ENCODE data around the gene OTOF. TPM values are rescaled to one million over a fixed set of nuclear protein-coding genes. Genes with fewer than 3 reads are reported as not detected.

Gene OTOF
- total and polyA plus RNA-seq, 2 of the 4 experiments (the other 2 are of a cell fraction), result 0.03 TPM; not detected in 1

GRCh38 chr2:26432363-26432762 lies 45.6 kb downstream of the OTOF start:
- Histone ChIP-seq H3K79me1 (ENCODE audit: low read depth in 1 of 2, low read length in 2 of 2) (no peaks in the 10 kb centered on the region), H3K56ac (ENCODE audit: extremely low read depth, insufficient read depth, low read length) (no peak overlapping the region), H3K36me3 (ENCODE audit: control insufficient read depth, insufficient read depth, low read length) (no peaks in the 10 kb centered on the region), H4K8ac (ENCODE audit: low read depth in 2 of 2, low read length in 2 of 2) (no peak overlapping the region), H3K27me3 (ENCODE audit: control insufficient read depth, insufficient read depth, low read length) (peaks cover 17% of the 10 kb centered on the region), H4K5ac (ENCODE audit: low read depth, low read length) (no peak overlapping the region), H3K9me3 (ENCODE audit: control insufficient read depth, insufficient read depth, low read length) (no peaks in the 10 kb centered on the region), H3K4ac (ENCODE audit: low read depth, low read length) (no peak overlapping the region), H3K23ac (ENCODE audit: low read depth, low read length) (no peak overlapping the region), H3K27ac (ENCODE audit: insufficient read depth, low read length) (no peak overlapping the region), H2BK120ac (ENCODE audit: low read depth, low read length) (no peak overlapping the region), H2AK9ac (replicated peaks; ENCODE audit: low read depth, low read length, poor library complexity) (no peak overlapping the region), H4K91ac (ENCODE audit: insufficient read depth, low read depth, low read length) (no peak overlapping the region), H3K9me1 (ENCODE audit: insufficient read depth, low read length) (no peaks in the 10 kb centered on the region), H3K4me1 (ENCODE audit: control insufficient read depth, insufficient read depth, low read length) (no peaks in the 10 kb centered on the region), H2BK5ac (ENCODE audit: low read depth, low read length, poor library complexity, severe bottlenecking) (no peak overlapping the region), H3K4me2 (ENCODE audit: low read depth, low read length) (no peak overlapping the region), H2BK15ac (ENCODE audit: low read depth, low read length) (no peak overlapping the region), H3K14ac (replicated peaks; ENCODE audit: low read depth, low read length) (no peak overlapping the region), H3K4me3 (ENCODE audit: insufficient read depth, low read depth, low read length) (no peak overlapping the region), H2AFZ (replicated peaks; ENCODE audit: low read length, poor library complexity) (no peak overlapping the region), H3K18ac (ENCODE audit: low read depth, low read length) (no peak overlapping the region), H4K20me1 (ENCODE audit: insufficient read depth, low read length) (no peaks in the 10 kb centered on the region), H2BK20ac (ENCODE audit: low read depth, low read length) (no peak overlapping the region), H3K9ac (ENCODE audit: low read depth, low read length) (no peak overlapping the region), H2AK5ac (ENCODE audit: low read depth, low read length) (no peak overlapping the region)
- POLR2A ChIA-PET (ENCODE audit: unreplicated experiment), result interaction anchor here (0.5 kb wide), 1 partner anchor 18 kb away, joined by 3 read pairs; no protein-coding TSS in a partner anchor
- intact Hi-C loops (cut with micrococcal nuclease) (no loop called here), in situ Hi-C loops (cut with MboI; ENCODE audit: low sequenced_read_pairs) (no loop called here), dilution Hi-C loops (cut with HindIII; ENCODE audit: low sequenced_read_pairs, unreplicated experiment) (no loop called here)
- CTCF ChIA-PET, result interaction anchor here (0.6 kb wide), 1 partner anchor 371 kb away, joined by 3 read pairs; no protein-coding TSS in a partner anchor
- ATAC-seq (ENCODE audit: low read depth) (no peak), DNase-seq (no peak)
- no peak for TF ChIP-seq POLR2A (IDR thresholded peaks at IDR 0.05; ENCODE audit: low read depth, low read length)
- no TSS peak for BruUV-seq (replicated peaks)
